HL-60/S4 treated with phorbol 12-myristate 13-acetate at 8.2 ng/mL for 4 days and 3 days (cell line): ENCODE results near the gene CDKAL1.

ENCODE experiments used
- in situ Hi-C: fragments of 300-500 bp; cut with MboI; formaldehyde crosslinking; loops from 2 replicates; pipeline ENCODE4 v1.15.0; 2022; ENCODE audit warnings: low sequenced_read_pairs

The CDKAL1 gene

DNA sequence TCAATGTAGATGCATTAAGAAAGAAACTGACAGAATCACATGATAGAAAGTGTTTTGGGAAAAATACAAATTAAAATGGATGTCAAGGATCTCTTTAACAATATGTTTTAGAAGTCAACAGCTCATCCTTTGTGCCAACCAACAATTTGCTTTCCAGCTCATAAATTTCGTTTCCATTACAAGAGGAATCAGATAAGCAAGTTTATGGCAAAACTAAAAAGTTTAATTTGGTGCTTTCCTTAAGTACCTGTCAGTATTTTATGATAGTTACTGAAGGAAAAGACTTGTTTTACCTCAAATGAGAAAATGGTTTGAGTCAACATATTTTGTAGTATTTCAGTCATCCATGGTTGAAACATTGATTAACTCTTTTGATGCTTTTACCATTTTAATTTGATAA lies 130.0 kb downstream of the CDKAL1 start:
- in situ Hi-C loops = no loop called here

DNA sequence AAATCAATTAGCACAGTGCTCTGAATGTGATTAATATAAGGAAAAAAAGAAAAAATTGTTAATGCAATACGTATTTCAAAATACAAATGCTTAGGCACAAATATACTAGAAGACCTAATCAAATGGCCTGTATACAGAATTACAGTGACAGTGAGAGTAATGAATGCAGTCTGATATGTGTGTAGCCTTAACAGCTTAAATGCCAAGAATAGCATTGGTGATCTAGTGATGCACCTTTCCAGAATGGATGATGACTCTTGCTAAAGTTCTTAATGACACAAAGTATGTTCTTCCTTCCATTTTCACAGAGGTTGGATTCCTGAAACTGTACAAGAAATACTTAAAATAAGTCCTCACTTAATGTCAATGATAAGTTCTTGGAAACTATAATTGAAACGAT lies 131.0 kb downstream of the CDKAL1 start:
- in situ Hi-C loops = no loop called here

DNA sequence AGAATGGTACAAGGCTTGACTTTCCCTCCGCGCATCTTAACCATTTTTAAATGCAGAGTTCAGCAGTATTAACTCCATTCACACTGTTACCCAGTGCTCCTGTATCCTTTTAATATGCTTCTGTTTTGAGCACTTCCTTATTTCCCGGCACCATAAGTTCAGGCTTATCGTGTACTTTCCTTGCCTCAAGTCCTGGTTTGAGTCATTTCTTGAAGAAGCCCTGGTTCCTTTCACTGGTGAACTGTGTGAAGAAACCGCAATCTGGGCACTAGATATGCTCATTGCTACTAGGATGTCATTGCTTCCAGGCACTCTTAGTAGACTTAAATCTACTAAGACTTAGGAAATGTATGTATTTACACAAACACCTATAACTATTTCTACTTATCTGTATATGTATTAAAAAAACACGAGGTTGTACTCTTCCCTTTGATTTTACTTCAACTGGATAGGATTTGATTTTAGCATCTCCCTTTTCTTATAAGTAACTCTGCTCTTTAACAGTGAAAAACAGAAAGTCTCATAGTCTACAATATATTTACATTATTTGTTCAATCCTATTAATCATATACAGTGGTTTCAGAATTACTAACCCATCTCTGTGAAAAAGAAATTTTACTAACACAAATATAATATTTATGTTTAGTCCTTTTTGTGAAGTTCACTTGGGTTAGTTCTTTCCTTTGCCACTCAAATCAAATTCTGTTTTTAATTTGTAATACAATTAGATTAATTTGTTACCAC lies 135.5 kb downstream of the CDKAL1 start:
- in situ Hi-C loops = no loop called here

DNA sequence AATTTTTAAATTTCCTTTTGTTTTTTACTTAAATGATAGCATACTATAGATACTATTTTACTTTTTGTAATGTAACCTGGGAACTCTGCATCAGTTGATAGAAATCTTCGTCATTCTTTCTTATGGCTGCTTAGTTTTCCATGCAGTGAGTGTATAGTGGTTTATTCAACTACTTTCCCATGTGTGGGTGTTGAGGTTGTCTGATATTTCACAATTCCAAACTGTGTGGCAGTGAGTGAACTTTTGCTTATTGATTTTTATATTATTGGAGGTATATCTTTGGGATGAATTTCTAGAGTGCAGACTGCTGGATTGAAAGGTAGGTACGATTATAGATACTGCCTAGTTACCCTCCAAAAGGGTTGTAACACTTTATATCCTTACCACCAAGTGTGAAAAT lies 136.5 kb downstream of the CDKAL1 start:
- in situ Hi-C loops = no loop called here

DNA sequence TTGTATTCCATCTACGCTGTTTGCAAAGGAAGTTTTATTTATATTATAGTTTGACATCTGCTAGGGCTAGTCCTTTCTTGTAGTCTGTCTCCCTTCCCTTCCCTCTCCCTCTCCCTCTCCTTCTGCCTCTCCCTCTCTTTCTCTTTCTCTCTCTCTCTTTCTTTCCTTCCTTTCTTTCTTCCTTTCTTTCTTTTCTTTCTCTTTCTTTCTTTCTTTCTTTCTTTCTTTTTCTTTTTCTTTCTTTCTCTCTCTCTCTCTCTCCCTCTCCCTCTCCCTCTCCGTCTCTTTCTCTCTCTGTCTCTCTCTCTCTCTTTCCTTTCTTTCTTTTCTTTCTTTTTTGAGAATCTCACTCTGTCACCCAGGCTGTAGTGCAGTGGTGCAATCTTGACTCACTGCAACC lies 137.8 kb downstream of the CDKAL1 start:
- in situ Hi-C loops = no loop called here

DNA sequence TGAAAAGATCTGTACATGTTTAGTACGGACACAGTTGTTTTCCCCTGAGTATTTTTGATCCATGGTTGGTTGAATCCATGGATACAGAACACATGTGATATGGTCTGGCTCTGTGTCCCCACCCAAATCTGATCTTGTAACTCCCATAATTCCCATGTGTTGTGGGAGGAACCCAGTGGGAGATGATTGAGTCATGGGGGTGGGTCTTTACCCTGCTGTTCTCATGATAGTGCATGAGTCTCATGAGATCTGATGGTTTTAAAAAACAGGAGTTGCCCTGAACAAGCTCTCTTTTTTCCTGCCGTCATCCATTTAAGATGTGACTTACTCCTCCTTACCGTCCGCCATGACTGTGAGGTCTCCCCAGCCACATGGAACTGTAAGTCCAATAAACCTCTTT lies 139.2 kb downstream of the CDKAL1 start:
- in situ Hi-C loops = no loop called here

DNA sequence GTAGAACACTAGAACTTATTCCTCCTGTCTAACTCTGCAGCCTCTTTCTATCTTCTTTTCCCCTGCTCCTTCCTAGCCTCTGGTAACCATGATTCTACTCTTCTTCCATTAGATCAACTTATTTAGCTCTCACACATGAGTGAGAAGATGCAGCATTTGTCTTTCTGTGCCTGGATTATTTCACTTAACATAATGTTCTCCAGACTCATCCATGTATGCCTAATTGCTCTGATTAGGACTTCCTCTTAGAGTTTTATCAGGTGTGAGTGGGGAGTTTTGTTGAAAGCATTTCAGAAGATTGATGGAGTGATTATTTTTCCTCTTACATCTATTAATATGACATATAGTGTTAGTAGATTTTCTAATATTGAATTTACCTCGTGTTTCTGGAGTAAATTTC lies 140.4 kb downstream of the CDKAL1 start:
- in situ Hi-C loops = no loop called here

DNA sequence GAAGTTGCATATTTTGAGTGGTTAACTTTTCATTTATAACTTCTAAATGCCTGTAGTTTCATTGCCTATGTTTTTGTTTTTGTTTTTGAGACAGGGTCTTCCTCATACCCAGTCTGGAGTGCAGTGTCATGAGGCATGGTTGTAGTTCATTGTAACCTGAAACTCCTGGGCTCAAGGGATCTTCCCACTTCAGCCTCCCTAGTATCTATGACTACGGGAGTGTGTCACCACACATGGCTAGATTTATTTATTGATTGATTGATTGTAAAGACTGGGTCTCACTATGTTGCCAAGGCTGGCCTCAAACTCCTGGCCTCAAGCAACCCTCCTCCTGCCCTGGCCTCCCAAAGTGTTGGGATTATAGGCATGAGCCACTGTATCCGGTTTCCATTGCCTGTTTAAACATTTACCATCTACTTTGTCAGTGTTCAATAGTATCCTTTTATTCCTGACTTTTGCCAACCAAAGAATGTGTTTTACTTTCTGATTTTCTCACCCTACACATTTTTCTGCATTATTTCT lies 144.6 kb downstream of the CDKAL1 start:
- in situ Hi-C loops = no loop called here

DNA sequence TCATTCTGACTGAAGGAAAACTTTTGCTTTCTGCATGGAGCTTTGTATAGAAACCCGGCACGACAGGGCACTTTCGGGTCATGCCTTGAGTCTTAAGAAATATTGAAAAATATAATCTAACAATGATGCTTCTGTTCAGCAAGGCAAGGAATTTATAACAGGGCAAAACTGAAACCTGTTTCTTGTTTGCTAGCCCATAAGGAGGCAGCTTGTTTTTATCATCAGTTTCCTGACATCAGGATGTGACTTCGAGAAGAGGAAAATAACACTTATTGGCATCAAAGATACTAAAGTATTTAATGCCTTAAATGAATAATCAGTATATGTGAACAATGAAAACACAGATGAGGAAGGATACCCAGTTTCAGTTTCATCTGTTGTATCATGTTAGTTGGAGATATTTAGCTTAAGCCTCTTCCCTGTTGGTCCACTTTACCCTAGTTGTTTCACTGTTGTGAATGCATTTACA lies 146.5 kb downstream of the CDKAL1 start:
- in situ Hi-C loops = no loop called here

DNA sequence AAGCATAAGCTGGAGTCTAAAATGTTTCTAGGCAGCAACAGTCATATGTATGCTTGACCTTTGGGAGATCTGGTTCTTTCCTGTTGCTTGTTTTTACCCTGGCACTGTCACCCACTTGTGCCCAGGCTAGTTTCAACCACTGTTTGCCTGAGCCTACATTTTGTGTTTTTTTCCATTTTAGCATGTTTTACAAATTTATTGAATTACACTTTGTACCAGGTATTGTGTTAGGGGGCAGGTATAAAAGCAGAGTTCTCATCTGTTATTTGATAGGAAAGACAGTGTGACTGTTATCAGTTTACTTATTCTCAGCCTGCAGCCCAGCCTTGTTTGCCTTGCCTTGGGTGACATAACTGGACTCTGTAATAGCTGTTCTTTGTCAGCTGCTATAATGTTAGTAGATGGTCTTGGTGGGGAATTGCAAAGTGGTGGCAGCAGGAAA lies 147.0 kb downstream of the CDKAL1 start:
- in situ Hi-C loops = no loop called here

DNA sequence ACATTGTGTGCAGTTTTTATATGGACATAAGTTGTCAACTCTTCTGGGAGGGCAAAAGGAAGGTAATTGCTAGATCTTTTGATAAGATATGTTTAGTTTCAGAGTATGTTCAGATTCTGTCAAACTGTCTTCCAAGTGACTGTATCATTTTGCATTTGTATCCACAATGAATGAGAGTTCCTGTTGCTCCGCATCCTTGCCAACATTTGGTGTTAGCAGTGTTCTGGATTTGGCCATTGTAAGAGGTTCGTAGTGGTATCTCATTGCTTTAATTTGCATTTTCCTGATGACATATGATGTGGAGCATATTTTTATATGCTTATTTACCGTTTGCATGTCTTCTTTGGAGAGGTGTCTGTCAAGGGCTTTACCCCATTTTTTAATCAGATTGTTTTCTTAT lies 150.2 kb downstream of the CDKAL1 start:
- in situ Hi-C loops = no loop called here

DNA sequence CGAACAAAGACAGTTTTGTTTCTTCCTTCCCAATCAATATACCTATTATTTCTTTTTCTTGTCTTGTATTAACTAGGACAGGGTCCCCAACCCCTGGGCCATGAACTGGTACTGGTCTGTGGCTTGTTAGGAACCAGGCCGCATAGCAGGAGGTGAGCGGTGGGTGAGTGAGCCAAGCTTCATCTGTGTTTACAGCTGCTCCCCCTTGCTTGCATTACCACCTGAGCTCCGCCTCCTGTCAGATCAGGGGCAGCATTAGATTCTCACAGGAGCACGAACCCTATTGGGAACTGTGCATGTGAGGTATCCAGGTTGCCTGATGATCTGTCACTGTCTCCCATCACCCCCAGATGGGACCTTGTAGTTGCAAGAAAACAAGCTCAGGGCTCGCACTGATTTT lies 151.9 kb downstream of the CDKAL1 start:
- in situ Hi-C loops = no loop called here

DNA sequence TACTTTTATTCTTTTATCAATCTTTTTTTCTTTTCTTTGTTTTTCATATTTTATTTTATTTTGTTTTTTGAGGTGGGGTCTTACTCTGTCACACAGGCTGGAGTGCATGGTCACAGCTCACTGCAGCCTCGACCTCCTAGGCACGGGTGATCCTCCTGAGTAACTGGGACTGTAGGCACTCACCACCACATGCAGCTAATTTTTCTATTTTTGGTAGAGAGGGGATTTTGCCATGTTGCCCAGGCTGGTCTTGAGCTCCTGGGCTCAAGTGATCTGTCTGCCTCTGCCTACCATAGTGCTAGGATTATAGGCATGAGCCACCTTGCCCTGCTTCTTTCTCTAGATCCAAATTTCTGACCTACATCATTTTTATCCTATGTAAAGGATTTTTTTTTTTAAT lies 153.2 kb downstream of the CDKAL1 start:
- in situ Hi-C loops = no loop called here

DNA sequence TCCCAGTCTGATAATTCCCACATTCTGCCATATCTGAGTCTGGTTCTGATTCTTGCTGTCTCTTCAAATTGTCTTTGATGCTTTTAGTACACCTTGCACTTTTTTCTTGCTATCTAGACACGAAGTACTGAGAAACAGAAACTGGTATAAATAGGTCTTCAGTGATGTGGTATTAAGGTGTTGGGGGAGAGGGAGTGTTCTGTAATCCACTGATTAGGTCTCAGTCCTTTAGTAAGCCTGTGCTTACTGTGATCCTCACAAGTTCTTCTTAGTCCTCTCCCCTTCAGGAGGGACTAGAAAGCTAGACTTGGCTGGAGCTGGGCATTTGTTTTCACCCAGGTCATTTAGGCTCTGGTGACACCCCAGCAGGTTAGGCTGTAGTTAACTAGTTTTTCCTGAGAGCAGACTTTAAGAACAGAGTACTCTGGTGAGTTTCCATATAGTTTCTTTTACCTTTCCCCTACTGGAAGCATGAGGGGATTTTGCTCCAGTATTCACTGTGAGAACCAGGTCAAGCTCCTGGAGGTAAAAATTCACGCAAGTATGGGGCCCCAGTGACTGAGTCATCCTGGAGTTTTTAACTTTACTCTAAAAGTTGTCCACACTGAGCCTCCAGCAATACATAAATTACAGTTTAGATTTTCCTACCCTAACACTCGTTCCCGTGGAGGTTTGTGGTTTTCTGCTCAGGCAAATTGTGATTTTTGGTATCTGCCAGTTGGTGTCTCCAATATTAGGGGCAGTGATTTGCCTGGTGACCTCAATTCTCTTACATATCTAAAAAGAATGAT lies 154.6 kb downstream of the CDKAL1 start:
- in situ Hi-C loops = no loop called here

DNA sequence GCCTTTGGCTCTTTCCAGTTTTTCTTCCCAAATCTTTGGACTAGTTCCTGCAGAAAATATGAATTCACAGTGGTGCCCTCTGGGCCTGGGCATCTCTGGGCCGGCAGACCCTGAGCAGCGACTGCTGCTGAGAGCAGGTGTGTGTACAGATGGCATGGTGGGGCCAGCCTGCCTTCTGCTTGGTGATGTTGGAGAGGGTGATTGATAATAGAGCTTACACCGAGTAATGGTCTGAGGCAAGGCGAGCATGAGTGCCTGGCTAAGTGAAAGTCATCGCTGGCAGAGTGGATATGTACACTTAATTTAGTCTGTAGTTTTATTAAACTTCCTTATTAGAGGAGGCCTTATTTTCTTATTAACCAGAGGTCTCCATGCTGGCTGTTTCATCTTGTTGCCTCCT lies 156.9 kb downstream of the CDKAL1 start:
- in situ Hi-C loops = no loop called here

DNA sequence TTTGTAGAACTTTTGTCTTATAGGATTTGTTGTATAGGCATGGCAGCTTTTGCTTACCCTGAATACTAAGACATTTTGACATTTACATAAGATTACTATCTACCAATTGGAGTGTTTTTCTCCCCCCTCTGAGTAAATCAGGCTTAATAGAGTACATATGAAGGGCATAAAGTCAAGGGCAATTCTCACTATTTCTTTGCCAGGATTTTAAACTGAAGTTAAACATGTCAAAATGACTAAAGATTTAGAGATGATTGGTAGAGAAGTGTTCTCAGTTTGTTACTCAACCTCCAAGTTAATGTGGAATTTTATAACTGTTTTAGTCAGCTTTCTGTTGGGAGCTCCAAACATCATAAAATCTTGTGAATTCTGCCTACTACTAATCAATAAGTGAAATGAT lies 157.8 kb downstream of the CDKAL1 start:
- in situ Hi-C loops = no loop called here

DNA sequence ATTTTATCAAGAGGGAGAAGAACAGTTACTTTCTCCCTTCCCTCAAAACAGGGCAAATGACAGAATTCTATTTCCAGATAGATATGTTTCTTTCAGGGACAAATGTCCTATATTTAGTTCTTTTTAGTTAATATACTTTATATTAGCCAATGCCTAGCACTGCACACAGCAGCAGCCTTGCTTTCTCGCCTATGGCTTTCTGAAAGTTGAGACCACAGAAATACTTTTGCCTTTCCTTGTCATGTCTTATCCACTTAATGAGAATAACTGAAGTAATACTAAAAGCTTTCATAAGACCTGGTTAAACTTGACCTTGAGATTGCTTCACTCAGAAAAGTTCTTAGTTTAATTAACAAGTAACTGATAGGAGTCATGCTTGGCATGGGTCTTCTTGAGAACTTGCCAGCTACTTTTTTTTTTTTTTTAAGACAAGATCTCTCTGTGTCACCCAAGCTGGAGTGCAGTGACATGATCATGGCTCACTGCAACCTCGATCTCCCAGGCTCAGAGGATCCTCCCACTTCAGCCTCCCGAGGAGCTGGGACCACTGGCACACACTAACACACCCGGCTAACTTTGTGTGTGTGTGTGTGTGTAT lies 159.3 kb downstream of the CDKAL1 start:
- in situ Hi-C loops = no loop called here

DNA sequence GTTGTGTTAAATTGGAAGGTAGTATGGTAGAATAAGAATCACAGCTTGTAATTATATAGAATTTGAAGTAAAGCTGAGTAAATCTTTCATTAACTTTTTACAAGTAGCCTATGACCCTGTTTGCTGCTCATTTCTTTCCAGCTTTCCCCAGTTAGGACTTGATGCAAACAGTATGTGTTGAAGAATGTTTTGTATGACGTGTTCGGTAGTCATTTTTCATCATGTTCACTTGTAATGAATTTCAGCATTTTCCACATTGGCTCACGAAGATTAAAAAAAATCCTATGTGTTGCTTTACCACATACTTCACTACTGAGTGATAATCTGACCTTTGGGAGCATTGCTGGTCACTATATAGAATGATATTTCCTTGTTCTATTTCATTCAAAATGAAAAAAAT lies 162.4 kb downstream of the CDKAL1 start:
- in situ Hi-C loops = no loop called here

DNA sequence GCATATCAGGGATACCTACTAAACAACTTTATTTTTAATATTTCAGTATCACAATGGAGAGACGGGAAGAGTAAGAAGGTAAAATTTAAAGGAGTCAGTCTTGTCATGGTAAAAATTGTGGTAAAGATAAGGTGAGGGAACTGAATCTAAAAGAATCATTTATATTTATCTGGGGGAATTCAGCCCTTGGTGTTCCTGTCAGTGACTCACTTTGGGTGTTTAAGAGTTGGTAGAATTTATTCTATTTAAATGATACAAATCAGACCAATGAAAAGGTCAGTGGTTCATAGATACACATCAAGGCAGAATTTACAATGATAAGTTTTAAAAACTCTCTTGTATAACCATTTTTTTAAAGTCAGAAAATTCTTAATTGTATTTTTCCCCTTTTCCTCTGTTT lies 164.4 kb downstream of the CDKAL1 start:
- in situ Hi-C loops = no loop called here

DNA sequence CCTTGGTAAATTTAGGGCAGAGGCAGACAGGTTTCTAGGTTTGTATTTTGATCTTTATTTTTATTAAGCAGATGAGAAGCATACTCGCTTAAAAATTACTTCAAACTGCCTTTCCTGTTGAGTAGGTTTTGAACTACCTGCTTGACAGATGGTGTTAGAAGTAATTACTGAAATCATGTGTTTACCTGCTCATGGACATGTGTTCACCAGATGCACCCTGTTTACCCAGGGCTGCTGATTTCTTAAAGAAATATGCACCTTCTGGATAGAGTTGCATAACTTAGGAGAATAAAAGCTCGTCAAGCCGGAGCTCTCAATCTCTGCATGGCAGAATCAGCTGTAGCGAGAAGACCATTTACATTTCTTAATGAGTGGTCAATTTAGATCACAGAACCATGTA lies 165.1 kb downstream of the CDKAL1 start:
- in situ Hi-C loops = no loop called here

DNA sequence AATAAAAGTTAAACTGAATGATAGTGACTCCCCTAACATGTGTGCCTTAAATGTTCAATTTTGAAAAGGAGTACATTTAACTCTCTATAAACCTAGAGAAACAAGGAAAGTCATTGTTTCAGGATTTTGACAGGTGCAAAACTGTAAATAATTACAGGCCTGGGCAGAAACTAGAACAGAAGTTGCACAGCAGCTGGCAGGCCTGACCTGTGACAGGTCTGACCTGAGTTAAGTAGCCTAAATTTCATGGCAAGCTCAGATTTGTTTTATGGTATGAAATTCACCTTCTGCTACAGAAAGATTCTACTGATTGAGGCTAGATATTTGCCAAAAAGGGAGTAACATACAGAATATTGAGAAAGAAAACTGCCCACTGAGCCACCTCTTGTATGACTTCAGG lies 166.1 kb downstream of the CDKAL1 start:
- in situ Hi-C loops = no loop called here

DNA sequence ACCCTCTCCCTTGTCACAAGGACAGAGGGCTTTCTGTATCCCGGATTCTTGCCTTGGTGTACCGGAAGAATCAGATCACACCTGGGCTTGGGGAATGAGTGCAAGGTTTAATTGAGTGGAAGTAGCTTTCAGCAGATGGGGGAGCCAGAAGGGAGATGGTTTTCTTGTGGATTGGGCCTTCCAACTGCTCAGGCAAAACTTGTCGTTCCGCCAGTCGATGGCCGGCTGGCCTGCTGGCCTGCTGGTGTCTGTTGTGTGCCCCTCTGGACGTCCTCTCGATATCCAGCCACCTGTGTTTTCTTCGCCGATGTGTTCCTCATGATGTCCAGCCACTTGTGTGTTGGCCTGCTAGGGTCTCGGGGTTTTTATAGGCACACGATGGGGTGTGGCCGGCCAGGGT lies 168.1 kb downstream of the CDKAL1 start:
- in situ Hi-C loops = no loop called here
